A673 (cell line): ENCODE results near the gene INSR. TPM values are rescaled to one million over a fixed set of nuclear protein-coding genes. Genes with fewer than 3 reads are reported as not detected.

Experiments used
- BruUV-seq: library from RNA; stranded (reverse); fragments of 400-500 nt; replicated peaks from 2 replicates; lab custom pipeline; 2021; lab: Mats Ljungman, UMichigan
- CTCF ChIA-PET: fragments of 300-600 bp; sonication (Branson Sonifier 250); formaldehyde crosslinking; loops from one replicate; lab custom pipeline; 2022; ENCODE audit warnings: antibody characterized with exemption; lab: Charles Lee
- POLR2A ChIA-PET: fragments of 300-600 bp; sonication (Branson Sonifier 250); formaldehyde crosslinking; loops from one replicate; lab custom pipeline; 2022; ENCODE audit warnings: antibody characterized with exemption; ENCODE audit not compliant: low non-redundant PET; lab: Charles Lee
- DNase-seq: peaks from one replicate; pipeline ENCODE4 v3.0.0-alpha.2; 2015; ENCODE audit warnings: low spot score
- H3K27ac ChIP-seq: fragments of 200-600 bp; sonication (generic); 2 replicates; pipeline ENCODE4 v1.5.1; 2016; ENCODE audit warnings: mixed run types, low read depth, mild to moderate bottlenecking, mixed read lengths, antibody characterized with exemption, low read length; ENCODE audit not compliant: poor library complexity, severe bottlenecking
- H3K27me3 ChIP-seq: fragments of 200-600 bp; sonication (generic); replicated peaks from 2 replicates; pipeline ENCODE4 v1.6.1; 2017; ENCODE audit warnings: mixed run types, low read depth, mild to moderate bottlenecking, mixed read lengths, antibody characterized with exemption, low read length; ENCODE audit not compliant: insufficient read depth, poor library complexity
- H3K36me3 ChIP-seq: fragments of 200-600 bp; sonication (generic); 2 replicates; pipeline ENCODE4 v1.6.1; 2016; ENCODE audit warnings: mixed run types, mild to moderate bottlenecking, mixed read lengths, antibody characterized with exemption, low read length; ENCODE audit not compliant: insufficient read depth, poor library complexity, severe bottlenecking
- H3K4me1 ChIP-seq: fragments of 200-600 bp; sonication (generic); 2 replicates; pipeline ENCODE4 v1.6.1; 2017; ENCODE audit warnings: mixed run types, mild to moderate bottlenecking, mixed read lengths, antibody characterized with exemption, low read length; ENCODE audit not compliant: insufficient read depth, poor library complexity, severe bottlenecking
- H3K4me3 ChIP-seq: fragments of 200-600 bp; sonication (generic); 2 replicates; pipeline ENCODE4 v1.5.1; 2016; ENCODE audit warnings: low read depth, mixed run types, mild to moderate bottlenecking, mixed read lengths, low read length; ENCODE audit not compliant: poor library complexity, severe bottlenecking
- H3K9me3 ChIP-seq: fragments of 200-600 bp; sonication (generic); 2 replicates; pipeline ENCODE4 v1.6.1; 2016; ENCODE audit warnings: mixed run types, low read depth, mild to moderate bottlenecking, mixed read lengths, antibody characterized with exemption, low read length; ENCODE audit not compliant: poor library complexity, severe bottlenecking
- EZH2 ChIP-seq: fragments of 200-600 bp; sonication (generic); IDR thresholded peaks from 2 replicates; pipeline ENCODE4 v1.6.1; 2017; ENCODE audit warnings: borderline replicate concordance, low read depth, mild to moderate bottlenecking, mixed read lengths, antibody characterized with exemption, low read length; ENCODE audit not compliant: poor library complexity, severe bottlenecking
- intact Hi-C: fragments of 100-400 bp; cut with micrococcal nuclease; formaldehyde crosslinking; loops from one replicate; pipeline ENCODE4 v1.10.0; 2022; ENCODE audit not compliant: unreplicated experiment
- total RNA-seq: library from RNA; stranded (reverse); gene quantifications from 2 replicates; pipeline ENCODE4 v1.2.3, GENCODE V29; 2021
- TF ChIP-seq, protein P1 (sequence below): fragments of 300-800, 200-600 bp; sonication (generic); conservative IDR thresholded peaks from 2 replicates; pipeline ENCODE4 v1.5.1; 2017; ENCODE audit warnings: low read depth, mild to moderate bottlenecking, antibody characterized with exemption, low read length, moderate library complexity, mixed read lengths

Gene INSR
- total RNA-seq, 1 experiment from 2014 or later = 12.9 TPM

- Histone ChIP-seq H3K27me3 (no peaks in the 10 kb centered on the region), H3K4me1 (peaks cover 11% of the 10 kb centered on the region), H3K27ac (no peak overlapping the region), H3K4me3 (no peak overlapping the region), H3K36me3 (no peaks in the 10 kb centered on the region), H3K9me3 (no peaks in the 10 kb centered on the region)
- TF ChIP-seq EZH2 = no peak
- TF ChIP-seq, protein P1, sequence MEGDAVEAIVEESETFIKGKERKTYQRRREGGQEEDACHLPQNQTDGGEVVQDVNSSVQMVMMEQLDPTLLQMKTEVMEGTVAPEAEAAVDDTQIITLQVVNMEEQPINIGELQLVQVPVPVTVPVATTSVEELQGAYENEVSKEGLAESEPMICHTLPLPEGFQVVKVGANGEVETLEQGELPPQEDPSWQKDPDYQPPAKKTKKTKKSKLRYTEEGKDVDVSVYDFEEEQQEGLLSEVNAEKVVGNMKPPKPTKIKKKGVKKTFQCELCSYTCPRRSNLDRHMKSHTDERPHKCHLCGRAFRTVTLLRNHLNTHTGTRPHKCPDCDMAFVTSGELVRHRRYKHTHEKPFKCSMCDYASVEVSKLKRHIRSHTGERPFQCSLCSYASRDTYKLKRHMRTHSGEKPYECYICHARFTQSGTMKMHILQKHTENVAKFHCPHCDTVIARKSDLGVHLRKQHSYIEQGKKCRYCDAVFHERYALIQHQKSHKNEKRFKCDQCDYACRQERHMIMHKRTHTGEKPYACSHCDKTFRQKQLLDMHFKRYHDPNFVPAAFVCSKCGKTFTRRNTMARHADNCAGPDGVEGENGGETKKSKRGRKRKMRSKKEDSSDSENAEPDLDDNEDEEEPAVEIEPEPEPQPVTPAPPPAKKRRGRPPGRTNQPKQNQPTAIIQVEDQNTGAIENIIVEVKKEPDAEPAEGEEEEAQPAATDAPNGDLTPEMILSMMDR = no peak
- DNase-seq = no peak
- BruUV-seq = no TSS peak
- intact Hi-C loops = no loop called here
- ChIA-PET CTCF (no interaction called here), POLR2A (no interaction called here)
Measured at GRCh38 chr19:7176792-7177191, 117.4 kb downstream of the INSR start.

DNA sequence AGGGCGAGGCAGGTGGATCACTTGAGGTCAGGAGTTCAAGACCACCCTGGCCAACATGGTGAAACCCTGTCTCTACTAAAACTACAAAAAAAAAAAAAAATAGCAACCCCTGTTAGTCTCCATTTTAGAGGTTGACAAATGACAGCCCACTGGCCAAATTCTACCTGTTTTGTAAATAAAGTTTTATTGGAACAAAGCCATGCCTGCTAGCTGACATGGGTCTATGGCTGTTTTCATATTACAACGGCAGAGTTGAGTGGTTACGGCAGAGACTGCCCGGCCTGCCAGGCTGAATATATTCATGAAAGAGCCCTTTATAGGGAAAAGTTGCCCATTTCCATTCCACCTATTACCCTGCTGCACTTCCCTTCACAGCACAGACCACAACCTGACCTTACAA is 121.4 kb downstream of the INSR start:
- CTCF ChIA-PET = no interaction called here
- intact Hi-C loops = no loop called here
- DNase-seq = no peak
- Histone ChIP-seq H3K27ac (no peak overlapping the region), H3K4me1 (no peaks in the 10 kb centered on the region), H3K9me3 (peaks cover 3% of the 10 kb centered on the region), H3K4me3 (no peak overlapping the region), H3K27me3 (no peaks in the 10 kb centered on the region), H3K36me3 (peaks cover 13% of the 10 kb centered on the region)
- POLR2A ChIA-PET = no interaction called here
- TF ChIP-seq EZH2 = no peak
- TF ChIP-seq, protein P1 = no peak
- BruUV-seq = no TSS peak

- BruUV-seq = no TSS peak
- Histone ChIP-seq H3K27me3 (no peaks in the 10 kb centered on the region), H3K4me3 (no peak overlapping the region), H3K27ac (no peak overlapping the region), H3K36me3 (peaks cover 13% of the 10 kb centered on the region), H3K4me1 (no peaks in the 10 kb centered on the region), H3K9me3 (peaks cover 3% of the 10 kb centered on the region)
- intact Hi-C loops = no loop called here
- TF ChIP-seq, protein P1 = no peak
- TF ChIP-seq EZH2 = no peak
- ChIA-PET POLR2A (no interaction called here), CTCF (no interaction called here)
- DNase-seq = no peak
Measured at GRCh38 chr19:7170983-7171382, 123.2 kb downstream of the INSR start.
